ENCODE measurements around the gene USH1C.

The USH1C gene

GRCh38 chr11:17516551-17517150, 27.6 kb downstream of the USH1C start:
- TF ChIP-seq ZFX (IDR thresholded peaks at IDR 0.05) (no peak), CTCF (conservative IDR thresholded peaks at IDR 0.05) (no peak)

GRCh38 chr11:17515443-17516176, 28.6 kb downstream of the USH1C start:
- H3K27ac ChIP-seq: no peak overlapping the region
- no peak for TF ChIP-seq CTCF (conservative IDR thresholded peaks at IDR 0.05)
- TF ChIP-seq ZFX (IDR thresholded peaks at IDR 0.05): no peak

More at GRCh38 chr11:17516551-17517150, 27.6 kb downstream of the USH1C start:
- H3K27ac ChIP-seq: no peak overlapping the region

GRCh38 chr11:17514476-17514875, 29.7 kb downstream of the USH1C start:
- TF ChIP-seq CTCF (conservative IDR thresholded peaks at IDR 0.05) (no peak), ZFX (IDR thresholded peaks at IDR 0.05) (no peak)
- no peak overlapping the region for H3K27ac ChIP-seq

GRCh38 chr11:17513853-17514252, 30.4 kb downstream of the USH1C start:
- no peak overlapping the region for H3K27ac ChIP-seq
- TF ChIP-seq CTCF (conservative IDR thresholded peaks at IDR 0.05): no peak
- no peak for TF ChIP-seq ZFX (IDR thresholded peaks at IDR 0.05)

- no peak for TF ChIP-seq ZFX (IDR thresholded peaks at IDR 0.05)
- no peak for TF ChIP-seq CTCF (conservative IDR thresholded peaks at IDR 0.05)
- no peak overlapping the region for H3K27ac ChIP-seq
These were observed 32.1 kb downstream of the USH1C start for GRCh38 chr11:17512101-17512500.

GRCh38 chr11:17511571-17511970, 32.6 kb downstream of the USH1C start:
- TF ChIP-seq ZFX (IDR thresholded peaks at IDR 0.05) (no peak), CTCF (conservative IDR thresholded peaks at IDR 0.05) (no peak)
- no peak overlapping the region for H3K27ac ChIP-seq

- H3K27ac ChIP-seq: no peak overlapping the region
- TF ChIP-seq CTCF (conservative IDR thresholded peaks at IDR 0.05): no peak
- no peak for TF ChIP-seq ZFX (IDR thresholded peaks at IDR 0.05)
These were observed 33.6 kb downstream of the USH1C start for GRCh38 chr11:17510507-17511206.

All from C4-2B (cell line).